ENCODE results near the gene PISD.
A peak's percentile ranks its signal among the peaks of the same experiment; 100 is the strongest.

PISD gene

DNA sequence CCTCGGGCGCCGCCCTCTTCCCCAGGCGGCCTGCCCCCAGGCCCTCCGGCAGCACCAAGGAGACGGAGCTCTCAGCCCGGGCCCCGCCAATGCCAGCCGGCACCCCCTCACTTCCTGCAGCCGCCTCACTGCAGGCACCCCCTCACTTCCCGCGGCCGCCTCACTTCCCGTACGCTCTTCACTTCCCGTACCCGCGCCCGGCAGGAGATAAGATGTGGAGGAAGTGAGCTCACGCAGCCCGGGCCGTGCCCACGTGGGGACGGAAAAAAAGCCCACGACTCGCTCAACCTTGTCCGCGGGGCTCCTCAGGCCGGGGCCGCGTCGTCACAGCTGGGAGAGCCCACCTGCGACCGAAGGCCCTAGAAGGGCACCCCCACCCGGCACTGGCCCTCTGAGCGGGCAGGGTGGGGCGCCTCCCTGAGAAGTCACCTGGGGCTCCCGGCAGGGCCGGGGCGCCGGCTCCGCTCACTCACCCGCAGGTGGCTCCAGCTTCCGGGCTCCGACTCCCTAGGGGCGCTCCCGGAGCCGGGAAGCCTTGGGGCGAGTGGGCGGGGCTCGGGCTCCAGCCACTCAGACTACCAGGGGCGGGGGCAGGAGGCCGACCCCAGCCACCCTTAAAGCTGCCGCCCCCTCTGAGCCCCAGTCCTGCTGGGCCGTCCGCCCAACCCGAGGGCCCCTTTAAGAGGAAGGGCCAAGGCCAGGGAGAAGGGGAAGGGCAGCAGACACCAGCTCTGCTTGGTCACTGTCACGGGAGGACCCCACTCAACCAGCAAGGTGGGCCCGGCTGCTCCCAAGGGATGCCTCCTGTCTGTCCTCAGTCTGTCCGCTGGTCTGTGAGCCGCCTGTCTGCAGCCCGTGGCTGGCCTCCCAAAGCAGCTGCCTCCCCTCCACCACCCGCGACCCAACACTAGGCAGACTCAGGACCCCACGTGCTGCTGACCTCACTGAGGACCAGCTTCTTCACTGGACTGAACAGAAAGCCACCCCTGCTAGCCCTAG lies 31.4 kb downstream of the PISD start (continued):
- TF ChIP-seq, protein P1, sequence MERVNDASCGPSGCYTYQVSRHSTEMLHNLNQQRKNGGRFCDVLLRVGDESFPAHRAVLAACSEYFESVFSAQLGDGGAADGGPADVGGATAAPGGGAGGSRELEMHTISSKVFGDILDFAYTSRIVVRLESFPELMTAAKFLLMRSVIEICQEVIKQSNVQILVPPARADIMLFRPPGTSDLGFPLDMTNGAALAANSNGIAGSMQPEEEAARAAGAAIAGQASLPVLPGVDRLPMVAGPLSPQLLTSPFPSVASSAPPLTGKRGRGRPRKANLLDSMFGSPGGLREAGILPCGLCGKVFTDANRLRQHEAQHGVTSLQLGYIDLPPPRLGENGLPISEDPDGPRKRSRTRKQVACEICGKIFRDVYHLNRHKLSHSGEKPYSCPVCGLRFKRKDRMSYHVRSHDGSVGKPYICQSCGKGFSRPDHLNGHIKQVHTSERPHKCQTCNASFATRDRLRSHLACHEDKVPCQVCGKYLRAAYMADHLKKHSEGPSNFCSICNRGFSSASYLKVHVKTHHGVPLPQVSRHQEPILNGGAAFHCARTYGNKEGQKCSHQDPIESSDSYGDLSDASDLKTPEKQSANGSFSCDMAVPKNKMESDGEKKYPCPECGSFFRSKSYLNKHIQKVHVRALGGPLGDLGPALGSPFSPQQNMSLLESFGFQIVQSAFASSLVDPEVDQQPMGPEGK (tag by site-specific recombination; IDR thresholded peaks at IDR 0.05): peak; percentile 57
- TF ChIP-seq, protein P2, sequence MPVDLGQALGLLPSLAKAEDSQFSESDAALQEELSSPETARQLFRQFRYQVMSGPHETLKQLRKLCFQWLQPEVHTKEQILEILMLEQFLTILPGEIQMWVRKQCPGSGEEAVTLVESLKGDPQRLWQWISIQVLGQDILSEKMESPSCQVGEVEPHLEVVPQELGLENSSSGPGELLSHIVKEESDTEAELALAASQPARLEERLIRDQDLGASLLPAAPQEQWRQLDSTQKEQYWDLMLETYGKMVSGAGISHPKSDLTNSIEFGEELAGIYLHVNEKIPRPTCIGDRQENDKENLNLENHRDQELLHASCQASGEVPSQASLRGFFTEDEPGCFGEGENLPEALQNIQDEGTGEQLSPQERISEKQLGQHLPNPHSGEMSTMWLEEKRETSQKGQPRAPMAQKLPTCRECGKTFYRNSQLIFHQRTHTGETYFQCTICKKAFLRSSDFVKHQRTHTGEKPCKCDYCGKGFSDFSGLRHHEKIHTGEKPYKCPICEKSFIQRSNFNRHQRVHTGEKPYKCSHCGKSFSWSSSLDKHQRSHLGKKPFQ (tag by site-specific recombination; IDR thresholded peaks at IDR 0.05): no peak
- TF ChIP-seq ZNF221 (tag by site-specific recombination; IDR thresholded peaks at IDR 0.05; ENCODE audit: borderline replicate concordance) (no peak), ZNF596 (tag by site-specific recombination; IDR thresholded peaks at IDR 0.05) (no peak), ZNF366 (tag by site-specific recombination; conservative IDR thresholded peaks at IDR 0.05) (no peak), ZBTB1 (tag by site-specific recombination; IDR thresholded peaks at IDR 0.05) (no peak), WT1 (tag by site-specific recombination; IDR thresholded peaks at IDR 0.05) (no peak)
- TF ChIP-seq, protein P3, sequence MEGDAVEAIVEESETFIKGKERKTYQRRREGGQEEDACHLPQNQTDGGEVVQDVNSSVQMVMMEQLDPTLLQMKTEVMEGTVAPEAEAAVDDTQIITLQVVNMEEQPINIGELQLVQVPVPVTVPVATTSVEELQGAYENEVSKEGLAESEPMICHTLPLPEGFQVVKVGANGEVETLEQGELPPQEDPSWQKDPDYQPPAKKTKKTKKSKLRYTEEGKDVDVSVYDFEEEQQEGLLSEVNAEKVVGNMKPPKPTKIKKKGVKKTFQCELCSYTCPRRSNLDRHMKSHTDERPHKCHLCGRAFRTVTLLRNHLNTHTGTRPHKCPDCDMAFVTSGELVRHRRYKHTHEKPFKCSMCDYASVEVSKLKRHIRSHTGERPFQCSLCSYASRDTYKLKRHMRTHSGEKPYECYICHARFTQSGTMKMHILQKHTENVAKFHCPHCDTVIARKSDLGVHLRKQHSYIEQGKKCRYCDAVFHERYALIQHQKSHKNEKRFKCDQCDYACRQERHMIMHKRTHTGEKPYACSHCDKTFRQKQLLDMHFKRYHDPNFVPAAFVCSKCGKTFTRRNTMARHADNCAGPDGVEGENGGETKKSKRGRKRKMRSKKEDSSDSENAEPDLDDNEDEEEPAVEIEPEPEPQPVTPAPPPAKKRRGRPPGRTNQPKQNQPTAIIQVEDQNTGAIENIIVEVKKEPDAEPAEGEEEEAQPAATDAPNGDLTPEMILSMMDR (tag by site-specific recombination; IDR thresholded peaks at IDR 0.05): no peak; the same call in 1 of the 2 replicates
- TF ChIP-seq, protein P4, sequence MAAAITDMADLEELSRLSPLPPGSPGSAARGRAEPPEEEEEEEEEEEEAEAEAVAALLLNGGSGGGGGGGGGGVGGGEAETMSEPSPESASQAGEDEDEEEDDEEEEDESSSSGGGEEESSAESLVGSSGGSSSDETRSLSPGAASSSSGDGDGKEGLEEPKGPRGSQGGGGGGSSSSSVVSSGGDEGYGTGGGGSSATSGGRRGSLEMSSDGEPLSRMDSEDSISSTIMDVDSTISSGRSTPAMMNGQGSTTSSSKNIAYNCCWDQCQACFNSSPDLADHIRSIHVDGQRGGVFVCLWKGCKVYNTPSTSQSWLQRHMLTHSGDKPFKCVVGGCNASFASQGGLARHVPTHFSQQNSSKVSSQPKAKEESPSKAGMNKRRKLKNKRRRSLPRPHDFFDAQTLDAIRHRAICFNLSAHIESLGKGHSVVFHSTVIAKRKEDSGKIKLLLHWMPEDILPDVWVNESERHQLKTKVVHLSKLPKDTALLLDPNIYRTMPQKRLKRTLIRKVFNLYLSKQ (tag by site-specific recombination; IDR thresholded peaks at IDR 0.05; ENCODE audit: borderline replicate concordance): no peak
- TF ChIP-seq, protein P5, sequence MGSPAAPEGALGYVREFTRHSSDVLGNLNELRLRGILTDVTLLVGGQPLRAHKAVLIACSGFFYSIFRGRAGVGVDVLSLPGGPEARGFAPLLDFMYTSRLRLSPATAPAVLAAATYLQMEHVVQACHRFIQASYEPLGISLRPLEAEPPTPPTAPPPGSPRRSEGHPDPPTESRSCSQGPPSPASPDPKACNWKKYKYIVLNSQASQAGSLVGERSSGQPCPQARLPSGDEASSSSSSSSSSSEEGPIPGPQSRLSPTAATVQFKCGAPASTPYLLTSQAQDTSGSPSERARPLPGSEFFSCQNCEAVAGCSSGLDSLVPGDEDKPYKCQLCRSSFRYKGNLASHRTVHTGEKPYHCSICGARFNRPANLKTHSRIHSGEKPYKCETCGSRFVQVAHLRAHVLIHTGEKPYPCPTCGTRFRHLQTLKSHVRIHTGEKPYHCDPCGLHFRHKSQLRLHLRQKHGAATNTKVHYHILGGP (tag by site-specific recombination; IDR thresholded peaks at IDR 0.05): no peak

DNA sequence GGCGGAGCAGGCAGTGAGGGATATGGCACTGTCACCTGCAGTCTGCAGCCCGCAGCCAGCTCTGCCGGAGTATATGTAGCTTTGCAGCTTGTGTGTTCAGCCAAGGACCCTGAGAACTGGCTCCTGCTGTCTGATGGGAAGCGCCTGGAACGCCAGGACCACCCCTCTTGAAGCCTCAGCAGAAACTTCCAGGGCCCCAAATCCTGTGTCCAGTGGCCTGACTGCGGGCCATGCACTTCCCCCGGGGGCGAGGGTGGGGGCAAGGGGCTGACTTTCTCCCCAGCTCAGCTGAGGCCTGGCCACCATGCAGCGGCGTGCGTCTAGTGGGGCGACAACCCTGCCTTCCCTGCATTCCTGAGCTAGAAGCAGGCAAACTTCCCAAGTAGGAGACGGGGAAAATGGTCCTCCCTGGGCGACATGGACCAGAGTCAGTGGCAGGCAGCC lies 32.3 kb downstream of the PISD start:
- Histone ChIP-seq H3K9me3 (ENCODE audit: control insufficient read depth, insufficient read depth, low read depth, low read length) (no peaks in the 10 kb centered on the region), H3K4me3 (ENCODE audit: low read depth, low read length) (peak overlapping the region; percentile 73), H3K36me3 (ENCODE audit: control insufficient read depth in 2 of 2, insufficient read depth in 1 of 2, low read length in 2 of 2) (peaks cover 5 to 23% of the 10 kb centered on the region in 2 experiments; a peak in 2 of 3 replicates), H3K27ac (ENCODE audit: extremely low read depth, low read depth, low read length) (peak overlapping the region; percentile 80), H3K4me1 (ENCODE audit: control insufficient read depth, insufficient read depth, low read length) (peaks cover 2% of the 10 kb centered on the region; the same call in 1 of the 2 replicates)
- ChIA-PET POLR2A (interaction anchor here (0.9 to 2.2 kb wide), 12 partner anchors 10 to 283 kb away, joined by 3 to 39 read pairs (median 6); partner anchors contain the start of genes DRG1, PATZ1 and PISD), CTCF (interaction anchor here (0.5 to 5.1 kb wide), 6 partner anchors 20 to 73 kb away, joined by 3 to 30 read pairs (median 4); no protein-coding TSS in a partner anchor)
- no peak for TF ChIP-seq ZNF585B (tag by site-specific recombination; IDR thresholded peaks at IDR 0.05)
- no peak for TF ChIP-seq ZNF169 (tag by site-specific recombination; IDR thresholded peaks at IDR 0.05)
- no peak for TF ChIP-seq ZNF677 (tag by site-specific recombination; IDR thresholded peaks at IDR 0.05)
- TF ChIP-seq ZNF776 (tag by site-specific recombination; IDR thresholded peaks at IDR 0.05; ENCODE audit: borderline replicate concordance): no peak
- no peak for TF ChIP-seq ZNF621 (tag by site-specific recombination; IDR thresholded peaks at IDR 0.05)
- no peak for TF ChIP-seq SCRT1 (tag by site-specific recombination; IDR thresholded peaks at IDR 0.05; ENCODE audit: borderline replicate concordance)
- TF ChIP-seq HOXA7 (CRISPR knock-in tag; IDR thresholded peaks at IDR 0.05; ENCODE audit: borderline replicate concordance): no peak
- TF ChIP-seq ZNF24 (tag by site-specific recombination; IDR thresholded peaks at IDR 0.05): no peak
- TF ChIP-seq ZNF354C (tag by site-specific recombination; IDR thresholded peaks at IDR 0.05; ENCODE audit: borderline replicate concordance, low read depth): no peak
